Epithelial cell of esophagus (primary cell): Measurements from ENCODE around the gene TADA2B.

Source experiments
- DNase-seq: peaks from one replicate; pipeline ENCODE4 v3.0.0; 2010; ENCODE audit warnings: low read depth
- H3K4me3 ChIP-seq: 2 replicates; pipeline ENCODE4 v1.5.1; 2011; ENCODE audit warnings: mild to moderate bottlenecking, low read length, control low read depth
- TF ChIP-seq, protein P1 (sequence below): IDR thresholded peaks from 2 replicates; pipeline ENCODE4 v1.5.1; 2011; ENCODE audit warnings: low read depth, mild to moderate bottlenecking, low read length, control low read depth, inconsistent platforms; ENCODE audit not compliant: insufficient read depth; ENCODE audit errors: missing control alignments

TADA2B gene

DNA sequence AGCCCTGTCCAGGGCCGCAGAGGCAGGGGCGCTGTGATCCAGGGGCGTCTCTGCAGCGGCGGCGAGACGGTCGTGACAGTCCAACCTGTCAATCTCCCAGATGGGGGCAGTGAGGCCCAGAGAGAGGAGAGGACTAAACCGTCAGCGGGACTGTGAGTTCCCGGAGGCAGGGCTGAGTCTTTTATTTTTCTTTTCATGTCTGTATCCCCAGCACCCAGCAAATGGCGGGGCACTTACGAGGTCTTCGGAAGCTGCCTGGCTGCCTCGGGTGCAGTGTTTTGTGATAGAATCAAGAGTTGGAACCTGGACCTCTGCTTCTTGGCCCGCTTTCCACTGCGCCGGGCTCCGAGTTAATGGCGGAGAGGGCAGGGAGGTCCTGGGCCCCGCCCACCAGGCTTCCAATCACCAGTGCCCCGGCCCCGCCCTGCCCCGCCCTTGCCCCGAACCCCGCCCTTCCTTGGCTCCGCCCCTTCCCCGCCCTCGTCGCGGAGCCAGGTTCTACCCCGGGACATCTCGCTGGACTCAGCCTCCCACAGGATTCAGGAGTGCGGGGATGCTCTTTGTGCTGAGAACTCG, 59.9 kb downstream of the TADA2B start:
- DNase-seq: peak; percentile 68
- TF ChIP-seq, protein P1, sequence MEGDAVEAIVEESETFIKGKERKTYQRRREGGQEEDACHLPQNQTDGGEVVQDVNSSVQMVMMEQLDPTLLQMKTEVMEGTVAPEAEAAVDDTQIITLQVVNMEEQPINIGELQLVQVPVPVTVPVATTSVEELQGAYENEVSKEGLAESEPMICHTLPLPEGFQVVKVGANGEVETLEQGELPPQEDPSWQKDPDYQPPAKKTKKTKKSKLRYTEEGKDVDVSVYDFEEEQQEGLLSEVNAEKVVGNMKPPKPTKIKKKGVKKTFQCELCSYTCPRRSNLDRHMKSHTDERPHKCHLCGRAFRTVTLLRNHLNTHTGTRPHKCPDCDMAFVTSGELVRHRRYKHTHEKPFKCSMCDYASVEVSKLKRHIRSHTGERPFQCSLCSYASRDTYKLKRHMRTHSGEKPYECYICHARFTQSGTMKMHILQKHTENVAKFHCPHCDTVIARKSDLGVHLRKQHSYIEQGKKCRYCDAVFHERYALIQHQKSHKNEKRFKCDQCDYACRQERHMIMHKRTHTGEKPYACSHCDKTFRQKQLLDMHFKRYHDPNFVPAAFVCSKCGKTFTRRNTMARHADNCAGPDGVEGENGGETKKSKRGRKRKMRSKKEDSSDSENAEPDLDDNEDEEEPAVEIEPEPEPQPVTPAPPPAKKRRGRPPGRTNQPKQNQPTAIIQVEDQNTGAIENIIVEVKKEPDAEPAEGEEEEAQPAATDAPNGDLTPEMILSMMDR: no peak
- H3K4me3 ChIP-seq: peak overlapping the region; percentile 48

DNA sequence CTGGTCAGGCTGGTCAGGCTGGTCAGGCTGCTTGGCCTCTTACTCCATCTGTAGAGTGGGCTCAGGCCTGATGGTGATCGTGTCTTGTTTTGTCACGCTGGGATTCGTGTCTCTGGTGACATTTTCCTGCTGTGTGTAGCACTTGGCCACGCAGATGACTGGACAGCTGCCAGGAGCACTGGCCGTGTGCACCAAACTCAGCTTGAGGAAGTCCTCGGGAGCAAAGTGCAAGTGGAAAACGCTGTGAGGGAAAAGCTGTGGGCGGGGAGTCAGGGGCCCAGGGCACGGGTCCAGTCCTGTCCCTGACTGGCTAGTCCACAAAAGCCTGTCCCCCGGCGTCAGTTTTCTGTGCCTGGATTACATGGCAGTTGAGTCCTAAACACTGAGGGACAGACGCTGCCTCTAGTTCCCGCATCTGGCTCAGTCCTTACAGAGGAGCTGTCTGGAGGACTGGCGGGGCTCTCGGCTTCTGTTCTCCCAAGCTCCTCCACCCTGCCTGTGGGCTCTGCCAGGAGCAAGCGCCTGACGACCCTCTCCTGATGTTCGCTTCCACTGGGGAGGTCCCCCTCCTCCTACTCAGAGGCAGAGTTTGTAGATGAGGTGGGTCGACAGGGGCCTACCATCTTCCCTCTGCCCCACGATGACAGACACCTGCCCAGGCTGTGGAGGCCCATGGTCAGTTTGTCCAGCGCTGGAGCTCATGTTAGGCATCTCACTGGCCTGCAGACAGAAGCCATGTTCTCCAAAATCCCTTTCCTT, 60.6 kb downstream of the TADA2B start:
- H3K4me3 ChIP-seq: no peak overlapping the region
- TF ChIP-seq, protein P1: no peak

DNA sequence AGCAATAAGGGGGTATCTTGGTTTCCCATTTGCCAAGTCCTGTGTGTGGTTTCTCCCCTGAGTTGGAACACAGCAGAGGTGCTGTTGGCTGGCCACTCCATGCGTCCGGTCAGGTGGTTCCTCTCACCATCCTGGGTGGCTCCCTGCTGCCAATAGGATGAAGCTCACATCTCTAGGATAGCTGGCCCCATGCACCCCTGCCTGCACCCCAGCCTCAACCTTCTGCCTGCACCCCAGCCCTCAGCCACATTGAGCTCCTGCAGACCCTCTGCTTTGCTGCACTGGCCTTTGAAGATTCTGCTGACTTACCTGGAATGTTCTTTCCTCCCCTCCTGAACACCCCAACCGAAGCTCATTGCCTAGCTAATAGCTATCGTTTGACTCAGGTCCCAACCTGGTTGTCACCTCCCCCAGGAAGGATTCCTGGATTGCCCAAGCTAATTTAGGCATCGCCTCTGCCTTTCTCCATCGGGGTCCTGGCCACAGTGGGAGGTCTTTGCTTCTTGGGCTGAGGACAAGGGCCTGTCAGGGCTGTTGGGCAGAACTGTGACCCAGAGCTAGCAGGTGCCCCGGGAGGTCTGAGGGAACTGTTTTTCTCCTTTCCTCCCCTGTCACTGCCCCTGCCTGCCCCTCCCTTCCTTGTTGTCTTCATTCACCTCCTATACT, 61.3 kb downstream of the TADA2B start:
- no peak overlapping the region for H3K4me3 ChIP-seq
- TF ChIP-seq, protein P1: no peak
- no peak for DNase-seq

More for the DNA sequence above, 60.6 kb downstream of the TADA2B start:
- no peak for DNase-seq

DNA sequence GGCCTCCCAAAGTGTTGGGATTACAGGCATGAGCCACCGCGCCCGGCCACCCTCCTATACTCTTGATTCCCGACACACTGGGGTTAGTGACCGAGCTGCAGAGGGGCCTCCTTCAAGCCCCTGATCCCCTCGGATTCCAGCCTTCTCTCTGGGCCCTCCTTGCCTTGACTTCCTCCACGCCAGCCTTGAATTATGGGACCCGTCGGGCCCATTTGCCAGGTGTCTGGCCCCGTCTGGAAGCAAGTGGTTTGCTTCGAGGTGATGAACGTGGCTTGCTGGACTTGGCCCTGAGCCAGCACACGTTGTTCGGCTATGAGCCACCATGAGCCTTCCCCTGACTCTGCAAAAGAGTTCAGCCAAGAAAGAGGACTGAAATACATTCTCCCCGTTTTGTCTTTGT, 62.1 kb downstream of the TADA2B start:
- H3K4me3 ChIP-seq: no peak overlapping the region
- TF ChIP-seq, protein P1: no peak
- peak; percentile 17 for DNase-seq

DNA sequence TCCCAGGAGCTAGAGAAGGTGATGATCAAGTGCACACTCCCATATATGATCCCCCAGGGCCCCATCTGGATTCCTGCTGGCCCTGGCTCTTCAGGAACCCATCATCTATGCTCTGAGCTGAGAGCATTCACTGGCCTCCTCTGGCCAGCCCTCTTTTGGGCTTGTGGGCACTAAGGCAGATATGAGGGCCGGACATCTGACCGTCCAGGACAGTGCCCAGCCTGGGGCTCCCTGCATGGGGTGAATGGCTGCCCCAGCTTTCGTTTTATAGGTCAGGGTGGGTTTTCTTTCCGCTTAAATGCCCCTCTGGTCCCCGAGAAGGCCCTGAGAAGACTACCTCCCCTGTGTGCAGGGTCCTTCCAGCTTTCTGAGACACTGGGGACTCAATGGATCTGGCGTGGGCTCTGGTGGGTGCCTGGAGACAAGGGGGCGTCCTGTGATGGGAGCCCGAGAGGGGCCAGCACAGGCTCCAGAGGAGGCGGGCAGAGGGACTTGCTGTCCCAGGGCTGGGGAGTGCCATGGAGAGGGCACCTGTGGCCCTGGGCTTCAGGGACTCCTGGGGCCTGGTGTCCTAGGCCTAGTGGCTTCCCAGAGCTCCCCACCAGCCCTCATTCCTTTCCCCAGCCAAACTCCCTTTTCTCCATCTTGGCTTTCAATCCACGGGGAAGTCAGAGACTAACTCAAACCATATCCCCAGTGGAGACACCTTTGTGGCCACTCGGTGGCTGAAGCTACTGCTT, 64.2 kb downstream of the TADA2B start:
- no peak overlapping the region for H3K4me3 ChIP-seq
- DNase-seq: no peak
- TF ChIP-seq, protein P1: no peak
